Measurements from ENCODE around the gene SPTA1. TPM values are rescaled to one million over a fixed set of nuclear protein-coding genes. Genes with fewer than 3 reads are reported as not detected.

SPTA1 gene
- total and polyA plus RNA-seq, 2 of the 8 experiments (the other 6 are each of a cell fraction or from before 2014, with no cell fraction given), result not detected

DNA sequence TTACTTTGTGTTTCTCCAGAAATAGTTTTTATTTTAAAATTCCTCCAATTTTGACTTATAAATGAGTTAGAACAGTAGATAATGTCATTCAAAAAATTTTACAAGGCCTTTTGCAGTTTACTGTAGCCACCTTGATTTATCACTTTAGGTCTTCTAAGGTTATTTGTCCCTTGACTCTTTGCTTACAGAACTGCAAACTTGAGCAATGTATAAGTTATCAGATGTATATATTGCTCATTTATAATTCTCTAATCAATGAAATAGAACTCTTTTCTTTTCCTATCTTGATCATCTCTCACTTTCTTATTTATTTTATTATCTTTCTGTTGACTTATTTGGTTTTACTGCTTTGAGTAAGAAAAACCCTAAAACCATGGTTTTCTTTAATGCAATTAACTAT is 5.8 kb upstream of the SPTA1 start (continued):
- TF ChIP-seq, protein P1, sequence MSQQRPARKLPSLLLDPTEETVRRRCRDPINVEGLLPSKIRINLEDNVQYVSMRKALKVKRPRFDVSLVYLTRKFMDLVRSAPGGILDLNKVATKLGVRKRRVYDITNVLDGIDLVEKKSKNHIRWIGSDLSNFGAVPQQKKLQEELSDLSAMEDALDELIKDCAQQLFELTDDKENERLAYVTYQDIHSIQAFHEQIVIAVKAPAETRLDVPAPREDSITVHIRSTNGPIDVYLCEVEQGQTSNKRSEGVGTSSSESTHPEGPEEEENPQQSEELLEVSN (IDR thresholded peaks at IDR 0.05), result no peak
- TF ChIP-seq SIN3A (conservative IDR thresholded peaks at IDR 0.05 in 1 of 2, IDR thresholded peaks at IDR 0.05 in 1 of 2; ENCODE audit: low read depth in 1 of 2, low read length in 2 of 2) (no peak), CREB1 (IDR thresholded peaks at IDR 0.05) (no peak)
